Activated CD4-positive, alpha-beta T cell treated with anti-CD3 and anti-CD28 coated beads, Interleukin-2, amount 10 ng/mL, durations not matched to agents 24 days and 14 days (primary cell): ENCODE results near the gene ALDH3B1. TPM values are rescaled to one million over a fixed set of nuclear protein-coding genes. Genes with fewer than 3 reads are reported as not detected.

Source experiments
- DNase-seq: peaks from one replicate; pipeline ENCODE4 v3.0.0; 2022
- H3K27ac Mint-ChIP-seq: one replicate; pipeline ENCODE4 v1.8.0; 2022; ENCODE audit warnings: mild to moderate bottlenecking, mixed read lengths
- H3K27me3 Mint-ChIP-seq: one replicate; pipeline ENCODE4 v1.8.0; 2022; ENCODE audit warnings: mixed read lengths
- H3K36me3 Mint-ChIP-seq: one replicate; pipeline ENCODE4 v1.8.0; 2022; ENCODE audit warnings: low read depth, mild to moderate bottlenecking, mixed read lengths
- H3K4me1 Mint-ChIP-seq: one replicate; pipeline ENCODE4 v1.8.0; 2021; ENCODE audit warnings: mixed read lengths
- H3K4me3 Mint-ChIP-seq: one replicate; pipeline ENCODE4 v1.8.0; 2022; ENCODE audit warnings: mild to moderate bottlenecking, moderate library complexity, mixed read lengths
- H3K9me3 Mint-ChIP-seq: one replicate; pipeline ENCODE4 v1.8.0; 2021; ENCODE audit warnings: mixed read lengths
- intact Hi-C: fragments of 100-400 bp; cut with micrococcal nuclease; formaldehyde crosslinking; loops from one replicate; pipeline ENCODE4 v1.15.1; 2023
- total RNA-seq: library from RNA; stranded (reverse); gene quantifications from 2 replicates; pipeline ENCODE4 v1.2.3, GENCODE V29; 2022

ALDH3B1 gene
- total RNA-seq, 1 donor from 2014 or later = not detected

- H3K4me1 Mint-ChIP-seq = no peaks in the 10 kb centered on the region
- peaks cover 15% of the 10 kb centered on the region for H3K36me3 Mint-ChIP-seq
- H3K9me3 Mint-ChIP-seq = no peaks in the 10 kb centered on the region
- DNase-seq = no peak
- H3K4me3 Mint-ChIP-seq = no peak overlapping the region
- no peak overlapping the region for H3K27ac Mint-ChIP-seq
- intact Hi-C loops = no loop called here
- H3K27me3 Mint-ChIP-seq = no peaks in the 10 kb centered on the region
Observed at GRCh38 chr11:68056317-68057285, 46.5 kb downstream of the ALDH3B1 start.

GRCh38 chr11:68057807-68058206 is 47.7 kb downstream of the ALDH3B1 start:
- DNase-seq = no peak
- intact Hi-C loops = no loop called here
- Mint-ChIP-seq H3K9me3 (no peaks in the 10 kb centered on the region), H3K27me3 (no peaks in the 10 kb centered on the region), H3K4me3 (no peak overlapping the region), H3K36me3 (peaks cover 7% of the 10 kb centered on the region), H3K4me1 (no peaks in the 10 kb centered on the region), H3K27ac (no peak overlapping the region)

- peaks cover 7% of the 10 kb centered on the region for H3K36me3 Mint-ChIP-seq
- H3K27ac Mint-ChIP-seq = no peak overlapping the region
- DNase-seq = no peak
- no peaks in the 10 kb centered on the region for H3K9me3 Mint-ChIP-seq
- H3K4me1 Mint-ChIP-seq = no peaks in the 10 kb centered on the region
- intact Hi-C loops = no loop called here
- H3K27me3 Mint-ChIP-seq = no peaks in the 10 kb centered on the region
- H3K4me3 Mint-ChIP-seq = no peak overlapping the region
Observed at GRCh38 chr11:68061508-68061907, 51.4 kb downstream of the ALDH3B1 start.

- Mint-ChIP-seq H3K4me3 (no peak overlapping the region), H3K36me3 (peaks cover 13% of the 10 kb centered on the region), H3K4me1 (no peaks in the 10 kb centered on the region), H3K27ac (no peak overlapping the region), H3K9me3 (no peaks in the 10 kb centered on the region), H3K27me3 (no peaks in the 10 kb centered on the region)
- intact Hi-C loops = no loop called here
- no peak for DNase-seq
Observed at GRCh38 chr11:68064926-68065325, 54.8 kb downstream of the ALDH3B1 start.

GRCh38 chr11:68065841-68066240 is 55.7 kb downstream of the ALDH3B1 start:
- H3K9me3 Mint-ChIP-seq = no peaks in the 10 kb centered on the region
- H3K27me3 Mint-ChIP-seq = no peaks in the 10 kb centered on the region
- H3K27ac Mint-ChIP-seq = no peak overlapping the region
- peaks cover 13% of the 10 kb centered on the region for H3K36me3 Mint-ChIP-seq
- intact Hi-C loops = no loop called here
- H3K4me1 Mint-ChIP-seq = no peaks in the 10 kb centered on the region
- DNase-seq = no peak
- H3K4me3 Mint-ChIP-seq = no peak overlapping the region

- intact Hi-C loops = no loop called here
- no peaks in the 10 kb centered on the region for H3K27me3 Mint-ChIP-seq
- H3K36me3 Mint-ChIP-seq = peaks cover 16% of the 10 kb centered on the region
- no peaks in the 10 kb centered on the region for H3K9me3 Mint-ChIP-seq
- no peak overlapping the region for H3K27ac Mint-ChIP-seq
- DNase-seq = no peak
- no peaks in the 10 kb centered on the region for H3K4me1 Mint-ChIP-seq
- no peak overlapping the region for H3K4me3 Mint-ChIP-seq
Observed at GRCh38 chr11:68066742-68067141, 56.6 kb downstream of the ALDH3B1 start.

GRCh38 chr11:68067991-68068390 is 57.9 kb downstream of the ALDH3B1 start:
- no peaks in the 10 kb centered on the region for H3K9me3 Mint-ChIP-seq
- no peaks in the 10 kb centered on the region for H3K27me3 Mint-ChIP-seq
- no peaks in the 10 kb centered on the region for H3K4me1 Mint-ChIP-seq
- no peak overlapping the region for H3K27ac Mint-ChIP-seq
- no peak for DNase-seq
- no peak overlapping the region for H3K4me3 Mint-ChIP-seq
- intact Hi-C loops = no loop called here
- H3K36me3 Mint-ChIP-seq = peaks cover 14% of the 10 kb centered on the region

GRCh38 chr11:68071281-68072048 is 61.3 kb downstream of the ALDH3B1 start:
- Mint-ChIP-seq H3K27me3 (no peaks in the 10 kb centered on the region), H3K27ac (no peak overlapping the region), H3K4me3 (no peak overlapping the region), H3K9me3 (no peaks in the 10 kb centered on the region), H3K4me1 (no peaks in the 10 kb centered on the region), H3K36me3 (peaks cover 12% of the 10 kb centered on the region)
- DNase-seq = no peak
- intact Hi-C loops = no loop called here

GRCh38 chr11:68074584-68075352 is 64.6 kb downstream of the ALDH3B1 start:
- no peak overlapping the region for H3K27ac Mint-ChIP-seq
- peaks cover 8% of the 10 kb centered on the region for H3K36me3 Mint-ChIP-seq
- H3K4me3 Mint-ChIP-seq = no peak overlapping the region
- H3K4me1 Mint-ChIP-seq = no peaks in the 10 kb centered on the region
- H3K9me3 Mint-ChIP-seq = no peaks in the 10 kb centered on the region
- no peak for DNase-seq
- H3K27me3 Mint-ChIP-seq = no peaks in the 10 kb centered on the region
- intact Hi-C loops = no loop called here

- no peaks in the 10 kb centered on the region for H3K36me3 Mint-ChIP-seq
- DNase-seq = no peak
- H3K27ac Mint-ChIP-seq = no peak overlapping the region
- H3K27me3 Mint-ChIP-seq = no peaks in the 10 kb centered on the region
- intact Hi-C loops = no loop called here
- H3K4me3 Mint-ChIP-seq = no peak overlapping the region
- H3K9me3 Mint-ChIP-seq = no peaks in the 10 kb centered on the region
- H3K4me1 Mint-ChIP-seq = no peaks in the 10 kb centered on the region
Observed at GRCh38 chr11:68076371-68077042, 66.4 kb downstream of the ALDH3B1 start.

- Mint-ChIP-seq H3K27ac (no peak overlapping the region), H3K36me3 (no peaks in the 10 kb centered on the region), H3K4me3 (no peak overlapping the region), H3K27me3 (no peaks in the 10 kb centered on the region), H3K9me3 (no peaks in the 10 kb centered on the region), H3K4me1 (no peaks in the 10 kb centered on the region)
- DNase-seq = no peak
- intact Hi-C loops = no loop called here
Observed at GRCh38 chr11:68077617-68078582, 67.8 kb downstream of the ALDH3B1 start.
